RPMI8226 (cell line): Measurements from ENCODE around the gene TOB1.

Experiments
- DNase-seq: peaks from one replicate; pipeline ENCODE4 v3.0.0-alpha.2; 2015

The TOB1 gene

GRCh38 chr17:50866261-50866949 is at the start of gene TOB1:
Gene TOB1, minus strand, starts transcription at chr17:50866354. Its CDS starts 2,337 bp downstream, at chr17:50864017.
- peak; percentile 97 for DNase-seq

GRCh38 chr17:50914505-50915063 is 48.4 kb upstream of the TOB1 start:
- no peak for DNase-seq

- no peak for DNase-seq
Observed at GRCh38 chr17:50913120-50913519, 47.0 kb upstream of the TOB1 start.

- no peak for DNase-seq
Observed at GRCh38 chr17:50911890-50912289, 45.7 kb upstream of the TOB1 start.

- no peak for DNase-seq
Observed at GRCh38 chr17:50911450-50911849, 45.3 kb upstream of the TOB1 start.

- DNase-seq, result no peak
Observed at GRCh38 chr17:50909765-50910605, 43.8 kb upstream of the TOB1 start.

GRCh38 chr17:50908860-50909764 is 43.0 kb upstream of the TOB1 start:
- peak; percentile 87 for DNase-seq

- DNase-seq, result no peak
Observed at GRCh38 chr17:50908140-50908859, 42.1 kb upstream of the TOB1 start.

- no peak for DNase-seq
Observed at GRCh38 chr17:50906443-50906842, 40.3 kb upstream of the TOB1 start.

GRCh38 chr17:50905460-50905803 is 39.3 kb upstream of the TOB1 start:
- DNase-seq, result no peak

GRCh38 chr17:50904518-50905459 is 38.6 kb upstream of the TOB1 start:
- DNase-seq, result no peak

- DNase-seq, result no peak
Observed at GRCh38 chr17:50903604-50904517, 37.7 kb upstream of the TOB1 start.

- DNase-seq, result peak; percentile 14
Observed at GRCh38 chr17:50902372-50903353, 36.5 kb upstream of the TOB1 start.

- no peak for DNase-seq
Observed at GRCh38 chr17:50900383-50900892, 34.3 kb upstream of the TOB1 start.

- no peak for DNase-seq
Observed at GRCh38 chr17:50899559-50900319, 33.6 kb upstream of the TOB1 start.

- no peak for DNase-seq
Observed at GRCh38 chr17:50899005-50899460, 32.9 kb upstream of the TOB1 start.

GRCh38 chr17:50898369-50899004 is 32.3 kb upstream of the TOB1 start:
- no peak for DNase-seq
